GM12891 (cell line): ENCODE measurements around the gene HOXB7.

Experiments used
- DNase-seq: peaks from one replicate; pipeline ENCODE4 v3.0.0; 2011; ENCODE audit warnings: low spot score; ENCODE audit not compliant: insufficient read length
- FAIRE-seq: peaks from 2 replicates; lab custom pipeline; 2011; peaks lifted over from hg19 to GRCh38; lab: Jason Lieb, UNC
- PAX5 ChIP-seq: IDR thresholded peaks from 2 replicates; pipeline ENCODE4 v1.6.1; 2011; ENCODE audit warnings: low read length, moderate library complexity, mild to moderate bottlenecking; ENCODE audit not compliant: insufficient read depth, severe bottlenecking
- POLR2A ChIP-seq: IDR thresholded peaks from 2 replicates; pipeline ENCODE4 v1.6.1; 2011; ENCODE audit warnings: low read depth, low read length, control low read depth
- POLR2AphosphoS5 ChIP-seq: IDR thresholded peaks from 2 replicates; pipeline ENCODE4 v1.6.1; 2011; ENCODE audit warnings: low read depth, low read length, control low read depth
- POU2F2 ChIP-seq: IDR thresholded peaks from 2 replicates; pipeline ENCODE4 v1.6.1; 2011; ENCODE audit warnings: low read depth, mild to moderate bottlenecking, control low read depth, low read length, moderate library complexity
- SPI1 ChIP-seq: IDR thresholded peaks from 2 replicates; pipeline ENCODE4 v1.6.1; 2011; ENCODE audit warnings: low read depth, low read length, control low read depth
- TAF1 ChIP-seq: IDR thresholded peaks from 2 replicates; pipeline ENCODE4 v1.6.1; 2011; ENCODE audit warnings: low read depth, low read length, control low read depth

Gene HOXB7

DNA sequence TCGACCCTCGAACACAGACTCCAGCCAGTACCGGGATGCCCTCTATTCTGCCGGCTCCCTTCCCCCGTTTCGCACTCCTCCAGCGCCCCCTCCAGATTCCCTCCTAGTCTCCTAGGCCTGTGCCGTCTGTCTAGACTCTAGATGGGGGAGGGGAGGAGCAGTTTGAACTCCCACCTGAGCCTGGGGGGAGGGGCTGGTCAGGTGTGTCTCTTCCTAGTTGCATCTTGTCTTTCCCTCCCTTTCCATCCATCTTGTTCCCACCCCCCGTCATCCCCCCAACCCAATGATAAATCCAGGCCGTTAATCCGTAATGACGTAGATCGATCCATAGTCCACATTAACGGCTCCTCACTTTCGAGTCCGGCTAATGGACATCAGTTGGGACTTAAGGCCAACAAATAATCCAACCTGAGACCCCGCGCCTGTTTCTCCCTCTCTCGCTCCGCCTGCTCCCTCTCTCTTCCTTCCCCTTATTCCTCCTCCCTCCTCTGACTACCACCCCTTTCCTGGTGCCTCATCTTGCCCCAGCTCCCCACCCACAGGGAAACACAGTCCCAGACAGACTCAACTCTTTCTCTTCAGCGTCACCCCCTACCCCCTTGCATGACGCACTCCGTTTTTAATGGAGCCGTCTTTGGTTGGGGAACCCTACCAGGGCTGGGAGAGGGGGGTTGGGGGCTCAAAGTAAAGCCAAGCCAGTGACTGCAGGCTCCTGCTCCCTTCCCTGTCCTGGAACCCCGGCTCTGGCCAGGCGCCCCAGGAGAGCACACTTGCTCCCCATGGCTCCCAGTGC lies 13.9 kb downstream of the HOXB7 start:
- no peak for TF ChIP-seq SPI1
- TF ChIP-seq POLR2AphosphoS5: no peak
- no peak for TF ChIP-seq TAF1
- TF ChIP-seq PAX5: no peak
- no peak for TF ChIP-seq POU2F2
- TF ChIP-seq POLR2A: no peak
- no peak for DNase-seq

DNA sequence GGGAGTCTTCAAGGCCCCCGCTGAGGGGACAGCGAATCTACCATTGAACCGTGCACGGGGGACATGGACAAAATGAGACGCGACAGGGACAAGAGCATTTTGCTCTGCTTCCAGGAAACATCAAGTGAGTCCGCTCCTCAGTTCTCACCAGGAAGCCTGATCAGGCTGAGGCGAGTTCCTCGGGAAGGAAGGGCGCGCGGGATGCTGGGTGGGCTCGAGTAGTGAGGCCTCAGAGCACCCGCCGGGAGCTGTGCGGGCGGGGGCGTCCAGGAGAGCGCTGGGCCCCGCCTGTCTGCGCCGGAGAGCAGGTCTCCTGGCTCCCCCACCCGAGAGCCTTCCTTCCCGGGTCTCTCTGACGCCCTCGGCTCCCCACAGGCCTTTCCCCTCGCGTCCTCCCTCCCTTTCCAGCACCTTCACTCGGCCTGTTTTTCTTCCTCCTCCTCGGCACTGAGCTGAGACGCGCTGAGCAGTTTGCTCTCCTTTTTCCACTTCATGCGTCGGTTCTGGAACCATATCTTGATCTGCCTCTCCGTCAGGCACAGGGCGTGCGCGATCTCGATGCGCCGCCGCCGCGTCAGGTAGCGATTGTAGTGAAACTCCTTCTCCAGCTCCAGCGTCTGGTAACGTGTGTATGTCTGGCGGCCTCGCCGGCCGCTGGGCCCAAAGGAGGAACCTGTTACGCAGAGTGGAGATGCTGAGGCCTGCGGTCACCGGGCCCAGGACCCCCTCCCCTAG lies 14.7 kb downstream of the HOXB7 start:
- TF ChIP-seq SPI1 (no peak), POLR2A (no peak), PAX5 (no peak), POLR2AphosphoS5 (no peak), POU2F2 (no peak), TAF1 (no peak)
- FAIRE-seq: peak; percentile 63
- no peak for DNase-seq

More for the DNA sequence above, 13.9 kb downstream of the HOXB7 start:
- FAIRE-seq: peak; percentile 60

DNA sequence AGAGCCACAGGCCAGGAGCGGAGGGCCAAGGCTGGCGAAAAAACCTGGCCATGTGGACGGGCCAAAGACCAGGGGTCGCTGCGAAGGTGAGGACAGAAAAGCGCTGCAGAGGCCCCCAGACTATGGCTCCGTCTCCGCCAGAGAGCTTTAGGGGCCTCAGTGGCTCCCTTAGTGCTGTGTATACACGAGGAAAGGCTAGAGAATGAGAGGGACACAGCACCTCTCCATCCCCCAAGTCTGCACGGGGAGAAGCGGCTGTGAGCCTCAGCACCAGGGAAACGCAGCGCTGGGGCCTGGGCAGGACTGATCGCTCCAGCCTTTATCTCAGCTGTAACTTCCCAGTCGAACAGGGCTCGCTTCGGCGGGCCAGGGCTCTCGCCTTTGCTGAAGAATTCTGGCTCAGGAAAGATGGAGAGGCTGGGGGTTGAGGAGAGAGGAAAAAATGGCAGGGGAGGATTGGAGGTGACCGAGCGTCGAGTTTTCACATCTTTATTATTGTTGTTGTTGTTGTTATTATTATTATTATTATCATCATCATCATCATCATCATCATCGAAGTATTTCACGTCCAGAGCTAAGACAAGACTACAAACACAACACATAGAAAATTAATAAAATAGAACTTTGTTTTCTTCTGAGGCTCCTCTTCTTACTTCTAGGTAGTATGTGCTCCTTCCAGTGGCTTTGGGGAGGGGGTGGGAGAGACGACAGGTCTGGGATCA lies 15.4 kb downstream of the HOXB7 start:
- TF ChIP-seq POLR2A: no peak
- no peak for TF ChIP-seq POLR2AphosphoS5
- no peak for TF ChIP-seq SPI1
- no peak for TF ChIP-seq PAX5
- TF ChIP-seq POU2F2: no peak
- TF ChIP-seq TAF1: no peak
- DNase-seq (no peak), FAIRE-seq (no peak)

DNA sequence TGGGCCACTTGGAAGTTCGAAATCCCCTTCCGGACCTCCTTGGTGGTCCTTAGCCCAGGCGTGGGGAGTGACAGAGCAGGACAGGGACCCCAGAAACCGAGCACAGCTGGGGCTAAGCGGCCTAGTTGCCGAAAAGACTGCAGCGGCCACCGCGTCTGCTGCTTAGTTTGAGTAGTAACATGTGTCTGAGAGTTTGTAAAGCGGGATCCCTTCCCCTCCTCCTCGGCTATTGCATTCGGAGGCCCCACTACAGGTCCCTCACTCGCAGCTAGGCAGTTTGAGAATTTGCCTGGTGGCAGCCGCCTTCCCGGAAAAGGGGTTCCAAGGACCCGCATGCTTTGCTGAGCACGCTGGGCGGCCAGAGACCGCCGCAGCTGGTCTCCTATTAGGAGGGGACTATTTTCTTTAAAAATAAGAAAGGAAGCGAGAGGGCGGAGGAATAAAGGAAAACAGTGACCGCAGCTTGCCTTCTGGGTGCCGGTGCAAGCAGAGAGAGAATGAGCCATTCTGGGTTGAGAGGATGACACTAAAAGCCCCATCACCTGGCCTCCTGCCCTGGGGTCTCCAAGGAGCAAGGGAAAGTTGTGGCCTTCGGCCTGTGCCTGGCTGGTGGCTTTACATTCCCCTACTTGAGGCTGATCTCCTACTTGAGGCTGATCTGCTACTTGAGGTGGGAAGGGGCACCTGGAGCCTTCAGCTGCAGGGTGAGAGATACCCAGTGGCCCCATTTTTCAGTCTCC lies 16.1 kb downstream of the HOXB7 start:
- TF ChIP-seq POLR2A (no peak), TAF1 (no peak), PAX5 (no peak), SPI1 (no peak), POU2F2 (no peak), POLR2AphosphoS5 (no peak)
- FAIRE-seq (no peak), DNase-seq (no peak)

DNA sequence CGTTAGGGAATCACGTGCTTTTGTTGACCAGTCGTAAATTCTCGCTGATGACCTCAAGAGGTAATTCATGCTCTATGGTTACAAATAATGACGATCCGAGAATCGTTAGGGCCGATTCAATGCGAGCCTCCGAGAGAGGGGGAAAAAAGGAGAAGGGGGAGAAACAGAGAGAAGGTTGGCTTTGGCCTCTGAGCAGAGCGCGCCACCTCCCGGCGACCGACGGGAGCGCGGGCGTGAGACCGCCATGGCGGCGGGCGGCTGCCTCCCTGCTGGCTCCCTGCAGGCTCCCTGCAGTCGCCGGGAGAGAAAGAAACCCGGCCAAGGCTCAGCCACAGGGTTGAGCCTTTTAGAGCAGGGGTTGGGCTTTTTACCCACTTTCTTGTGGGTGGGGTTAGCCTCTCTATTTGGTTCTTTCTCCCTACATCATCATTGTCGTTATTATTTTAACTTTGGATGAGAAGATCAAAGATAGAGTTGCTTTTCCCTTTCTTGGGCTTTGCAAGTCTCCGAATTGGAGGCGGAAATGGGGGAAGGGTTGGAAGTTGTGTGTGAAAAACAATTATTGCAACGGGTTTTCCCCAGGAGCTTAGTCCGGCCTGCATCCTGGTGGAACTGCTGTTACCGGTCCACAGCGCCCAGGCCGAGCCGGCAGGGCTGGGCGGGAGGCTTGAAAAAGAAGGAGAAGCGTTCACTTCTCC lies 16.8 kb downstream of the HOXB7 start:
- TF ChIP-seq POU2F2: no peak
- TF ChIP-seq POLR2AphosphoS5: no peak
- no peak for TF ChIP-seq TAF1
- TF ChIP-seq PAX5: no peak
- TF ChIP-seq SPI1: peak; percentile 70
- no peak for TF ChIP-seq POLR2A
- DNase-seq (peak; percentile 87), FAIRE-seq (peak; percentile 95)

DNA sequence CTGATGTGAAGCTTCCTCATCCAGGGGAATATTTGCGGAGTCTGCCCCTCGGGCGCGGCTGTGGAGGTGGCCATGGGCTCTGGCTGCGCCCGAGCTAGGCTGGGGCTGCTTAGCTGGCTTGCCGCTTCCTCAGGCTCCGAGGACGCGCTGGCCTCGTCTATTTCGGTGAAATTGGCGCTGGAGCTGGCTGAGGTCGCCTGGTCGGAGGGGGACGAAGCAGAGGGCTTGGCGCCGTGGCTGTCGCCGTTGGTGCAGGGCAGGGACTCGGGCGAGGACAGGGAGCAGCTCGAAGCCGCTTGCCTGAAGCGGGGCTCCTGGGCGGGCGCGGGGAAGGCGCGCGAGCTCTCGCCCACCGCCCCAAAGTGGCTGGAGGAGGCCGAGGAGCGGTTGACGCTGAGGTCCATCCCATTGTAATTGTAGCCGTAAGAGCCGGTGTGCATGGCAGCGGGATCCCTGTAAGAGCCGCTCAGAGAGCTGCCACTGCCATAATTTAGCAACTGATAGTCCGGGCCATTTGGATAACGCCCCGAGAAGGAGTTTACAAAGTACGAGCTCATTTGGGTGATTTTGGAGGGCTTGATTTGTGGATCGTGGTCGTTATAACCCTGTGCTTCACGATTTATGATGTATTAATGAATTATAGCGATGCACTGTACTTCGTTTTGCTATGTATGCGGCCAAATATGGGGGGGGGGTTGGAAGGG lies 17.5 kb downstream of the HOXB7 start, which contains the start of gene HOXB5:
Gene HOXB5, minus strand, starts transcription at position 654 of the 704 bp plus-strand sequence. Its CDS starts 97 bp downstream, at position 557.
- no peak for TF ChIP-seq SPI1
- TF ChIP-seq POU2F2: no peak
- TF ChIP-seq POLR2A: no peak
- TF ChIP-seq POLR2AphosphoS5: no peak
- TF ChIP-seq TAF1: no peak
- no peak for TF ChIP-seq PAX5
- DNase-seq: no peak
- peak; percentile 26 for FAIRE-seq

DNA sequence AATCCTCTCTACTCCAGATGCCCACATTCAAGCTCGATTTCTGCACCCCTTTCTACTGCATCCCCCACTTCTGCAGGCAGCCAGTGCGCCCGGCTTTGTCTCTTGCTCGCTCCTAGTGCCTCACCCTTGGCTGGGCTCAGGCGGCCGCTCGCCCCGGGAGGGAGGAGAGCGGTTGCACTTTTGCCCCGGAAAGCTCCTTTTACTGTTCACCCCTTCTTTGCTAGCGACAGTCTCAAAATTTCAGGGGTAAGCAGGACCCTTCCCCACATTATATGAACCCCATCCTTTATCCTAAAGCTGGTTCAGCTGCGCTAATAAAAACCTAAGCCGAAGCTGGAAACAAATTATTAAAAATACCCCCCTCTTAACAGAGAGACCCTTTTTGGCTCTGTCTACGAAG lies 18.2 kb downstream of the HOXB7 start:
- DNase-seq (no peak), FAIRE-seq (peak; percentile 50)
- TF ChIP-seq POLR2AphosphoS5 (no peak), SPI1 (no peak), TAF1 (no peak), PAX5 (no peak), POU2F2 (no peak), POLR2A (no peak)
